ENCODE data around the gene APOBEC2.

APOBEC2 gene

DNA sequence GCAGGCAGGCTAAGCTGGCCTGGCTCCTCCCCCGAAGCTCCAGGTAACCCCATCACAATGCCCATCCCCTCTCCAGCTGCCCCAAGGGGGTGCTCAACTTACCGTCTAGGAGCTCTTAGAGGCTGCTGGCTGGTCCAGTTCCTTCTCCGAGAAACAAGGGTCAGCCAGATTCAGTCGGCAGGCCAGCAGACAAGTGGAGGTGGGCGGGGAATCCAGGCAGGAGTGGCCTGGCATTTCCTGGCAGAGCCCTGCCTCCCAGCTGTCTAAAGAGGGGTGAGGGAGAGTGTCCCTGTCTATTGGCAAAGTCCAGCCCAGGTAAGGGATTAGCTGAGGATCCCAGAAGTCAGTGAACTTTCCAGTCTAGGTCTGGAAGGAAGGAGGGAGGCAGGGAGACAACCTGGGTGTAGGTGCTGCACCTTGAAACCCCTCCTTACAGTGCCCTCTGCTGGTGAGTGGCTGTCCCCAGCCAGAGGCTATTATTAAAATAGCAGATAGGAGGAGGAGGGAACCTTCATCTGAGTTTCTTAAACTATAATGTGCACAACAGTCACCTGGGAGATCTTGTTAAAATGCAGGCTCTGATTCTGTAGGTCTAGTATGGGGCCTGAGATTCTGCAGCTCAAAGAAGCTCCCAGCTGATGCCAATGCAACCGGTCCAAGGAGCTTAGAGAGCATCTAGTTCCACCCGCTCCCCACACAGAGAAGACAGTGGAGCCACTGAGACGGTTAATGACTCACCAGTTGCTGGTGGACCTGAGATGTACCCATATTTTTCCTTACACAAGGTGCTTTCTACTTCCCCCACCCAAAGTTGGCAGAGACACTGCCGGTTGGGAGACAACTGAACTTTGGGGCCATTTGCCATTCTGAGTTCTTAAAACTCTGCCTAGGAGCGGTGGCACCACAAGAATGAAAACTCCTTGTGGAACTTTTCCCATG, 13.7 kb upstream of the APOBEC2 start, which contains the start of gene UNC5CL:
UNC5CL (minus strand) TSS at position 162 of the 939 bp plus-strand sequence. CDS start 4,147 bp downstream, outside the sequence.
- TF ChIP-seq, protein P1, sequence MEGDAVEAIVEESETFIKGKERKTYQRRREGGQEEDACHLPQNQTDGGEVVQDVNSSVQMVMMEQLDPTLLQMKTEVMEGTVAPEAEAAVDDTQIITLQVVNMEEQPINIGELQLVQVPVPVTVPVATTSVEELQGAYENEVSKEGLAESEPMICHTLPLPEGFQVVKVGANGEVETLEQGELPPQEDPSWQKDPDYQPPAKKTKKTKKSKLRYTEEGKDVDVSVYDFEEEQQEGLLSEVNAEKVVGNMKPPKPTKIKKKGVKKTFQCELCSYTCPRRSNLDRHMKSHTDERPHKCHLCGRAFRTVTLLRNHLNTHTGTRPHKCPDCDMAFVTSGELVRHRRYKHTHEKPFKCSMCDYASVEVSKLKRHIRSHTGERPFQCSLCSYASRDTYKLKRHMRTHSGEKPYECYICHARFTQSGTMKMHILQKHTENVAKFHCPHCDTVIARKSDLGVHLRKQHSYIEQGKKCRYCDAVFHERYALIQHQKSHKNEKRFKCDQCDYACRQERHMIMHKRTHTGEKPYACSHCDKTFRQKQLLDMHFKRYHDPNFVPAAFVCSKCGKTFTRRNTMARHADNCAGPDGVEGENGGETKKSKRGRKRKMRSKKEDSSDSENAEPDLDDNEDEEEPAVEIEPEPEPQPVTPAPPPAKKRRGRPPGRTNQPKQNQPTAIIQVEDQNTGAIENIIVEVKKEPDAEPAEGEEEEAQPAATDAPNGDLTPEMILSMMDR (conservative IDR thresholded peaks at IDR 0.05), result peak; percentile 95
- TF ChIP-seq ZFX (IDR thresholded peaks at IDR 0.05), result no peak
- H3K27ac ChIP-seq, result no peak within 1 kb of the TSS

DNA sequence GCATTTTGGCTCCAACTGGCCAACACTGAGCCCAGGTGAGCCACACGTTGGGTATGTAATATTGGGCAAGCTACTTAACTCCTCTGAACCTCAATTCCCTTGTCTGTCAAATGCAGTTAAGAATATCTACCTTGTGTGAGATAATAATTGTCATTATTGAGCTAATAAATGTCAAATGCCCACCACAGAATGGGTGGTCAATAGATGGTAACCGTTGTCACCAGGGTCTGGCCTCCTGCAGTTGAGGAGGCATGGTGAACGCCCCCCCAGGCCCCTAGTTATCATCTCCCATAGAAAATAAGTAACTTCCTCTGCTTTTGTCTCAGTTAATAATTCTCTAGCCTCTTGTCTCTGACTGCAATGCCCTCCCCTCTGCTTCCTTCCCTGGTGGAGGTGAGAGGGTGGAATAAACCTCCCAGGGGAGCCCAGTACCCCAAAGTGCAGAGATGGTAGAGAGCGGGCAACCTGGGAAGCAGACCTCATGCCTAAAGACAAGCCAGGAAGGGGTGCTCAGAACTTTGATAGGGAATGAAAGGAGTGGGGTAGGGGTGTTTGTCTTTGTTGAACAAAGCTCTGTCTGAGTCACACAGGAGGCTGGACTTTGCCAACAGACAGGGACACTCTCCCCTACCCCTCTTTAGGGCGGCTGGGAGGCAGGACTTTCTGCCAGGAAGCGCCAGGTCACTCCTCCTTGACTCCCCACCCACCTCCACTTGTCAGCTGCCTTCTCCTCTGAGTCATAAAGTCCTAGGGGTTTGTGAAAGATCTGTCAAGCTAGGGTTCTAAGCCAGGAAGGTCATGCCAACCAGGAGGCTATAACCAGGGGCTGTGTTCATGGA, 12.7 kb upstream of the APOBEC2 start:
- no peak overlapping the region for H3K27ac ChIP-seq

GRCh38 chr6:41040940-41041536, 12.0 kb upstream of the APOBEC2 start:
- H3K27ac ChIP-seq, result no peak overlapping the region
- TF ChIP-seq, protein P1 (conservative IDR thresholded peaks at IDR 0.05), result no peak
- no peak for TF ChIP-seq ZFX (IDR thresholded peaks at IDR 0.05)

More for the DNA sequence above, 12.7 kb upstream of the APOBEC2 start:
- TF ChIP-seq, protein P1 (conservative IDR thresholded peaks at IDR 0.05), result no peak
- TF ChIP-seq ZFX (IDR thresholded peaks at IDR 0.05), result no peak

DNA sequence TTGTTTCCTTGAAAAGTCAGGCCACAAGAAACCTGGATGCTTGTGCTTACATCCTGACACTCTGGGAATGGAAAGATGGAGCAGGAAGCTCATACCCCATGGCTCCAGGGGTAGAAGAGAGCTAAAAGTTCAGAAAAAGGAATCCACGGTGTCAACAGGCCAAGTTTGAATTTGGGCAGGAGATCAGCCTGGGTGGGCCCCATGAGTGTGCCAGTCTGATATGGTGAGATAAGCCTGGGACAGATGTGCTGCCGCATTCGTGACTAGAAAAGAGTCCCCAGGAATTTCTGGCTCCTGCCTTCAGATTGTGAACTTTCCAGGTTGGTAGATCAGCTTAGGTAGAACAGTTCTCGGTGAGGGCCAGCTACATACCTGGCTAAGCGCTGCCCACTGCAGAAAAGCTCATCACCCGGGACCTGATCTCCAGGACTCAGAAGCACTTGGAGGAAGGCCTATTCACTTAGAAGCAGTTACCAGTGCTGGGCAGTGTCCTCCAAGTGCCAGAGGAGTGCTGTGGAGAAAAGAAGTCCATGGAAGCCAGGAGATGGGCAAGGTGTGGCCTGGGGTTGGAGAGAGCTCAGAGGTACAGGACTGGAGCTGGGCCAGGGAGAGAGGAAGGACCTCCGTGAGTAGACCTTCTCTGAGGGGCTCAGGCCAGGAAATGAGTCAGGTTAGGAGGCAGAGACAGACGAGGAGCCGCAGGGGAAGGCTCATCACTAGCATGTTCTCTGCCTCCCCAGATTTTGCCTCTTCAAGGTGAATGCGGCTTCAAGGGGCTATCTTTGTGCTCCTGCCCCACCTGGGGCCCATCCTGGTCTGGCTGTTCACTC, 10.6 kb upstream of the APOBEC2 start, which contains the start of gene TSPO2:
TSPO2 (plus strand) TSS at position 242 of the 830 bp plus-strand sequence; CDS start at position 761, 519 bp downstream.
- TF ChIP-seq, protein P1 (conservative IDR thresholded peaks at IDR 0.05), result no peak
- TF ChIP-seq ZFX (IDR thresholded peaks at IDR 0.05), result no peak
- H3K27ac ChIP-seq, result no peak within 1 kb of the TSS

DNA sequence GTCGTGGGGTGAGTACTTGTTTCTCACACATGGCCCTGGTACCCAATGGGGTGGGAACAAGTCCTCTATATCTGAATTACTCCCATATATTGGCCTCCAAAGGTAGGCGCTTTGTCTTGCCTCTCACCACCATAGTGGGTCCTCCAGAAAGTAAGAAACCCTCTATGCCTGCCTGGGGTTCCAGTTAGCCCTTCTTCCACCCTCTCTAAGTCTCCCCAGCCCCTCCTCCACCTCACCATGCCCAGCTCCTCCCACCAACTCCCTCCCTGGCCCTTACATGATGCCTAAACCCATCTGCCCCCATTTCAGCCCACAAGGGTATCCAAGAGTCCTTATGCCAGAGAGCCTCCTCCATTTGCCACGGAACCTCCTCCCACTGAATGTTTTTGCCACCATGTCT, 9.9 kb upstream of the APOBEC2 start:
- no peak overlapping the region for H3K27ac ChIP-seq
- TF ChIP-seq, protein P1 (conservative IDR thresholded peaks at IDR 0.05), result no peak
- TF ChIP-seq ZFX (IDR thresholded peaks at IDR 0.05), result no peak

GRCh38 chr6:41045664-41046063, 7.3 kb upstream of the APOBEC2 start:
- TF ChIP-seq, protein P1 (conservative IDR thresholded peaks at IDR 0.05), result no peak
- TF ChIP-seq ZFX (IDR thresholded peaks at IDR 0.05), result no peak
- H3K27ac ChIP-seq, result no peak overlapping the region
